Left kidney (tissue), 2 donors: ENCODE data around the gene RNF13. TPM values are rescaled to one million over a fixed set of nuclear protein-coding genes. Genes with fewer than 3 reads are reported as not detected.
"Not testable (repeated sequence)": the region's sequence is repeated elsewhere in the genome, so short reads cannot be mapped to it uniquely, and the experiment has no call there.

ENCODE experiments used
- DNase-seq: peaks from one replicate; pipeline ENCODE4 v3.0.0-alpha.2; 2013
- polyA plus RNA-seq: library from polyadenylated mRNA; unstranded; fragments of 120-200 nt; gene quantifications from one replicate; pipeline ENCODE4 v1.2.1, GENCODE V29; 2013; ENCODE audit not compliant: insufficient read length

The RNF13 gene
- polyA plus RNA-seq, 1 donor = 97.3 TPM

DNA sequence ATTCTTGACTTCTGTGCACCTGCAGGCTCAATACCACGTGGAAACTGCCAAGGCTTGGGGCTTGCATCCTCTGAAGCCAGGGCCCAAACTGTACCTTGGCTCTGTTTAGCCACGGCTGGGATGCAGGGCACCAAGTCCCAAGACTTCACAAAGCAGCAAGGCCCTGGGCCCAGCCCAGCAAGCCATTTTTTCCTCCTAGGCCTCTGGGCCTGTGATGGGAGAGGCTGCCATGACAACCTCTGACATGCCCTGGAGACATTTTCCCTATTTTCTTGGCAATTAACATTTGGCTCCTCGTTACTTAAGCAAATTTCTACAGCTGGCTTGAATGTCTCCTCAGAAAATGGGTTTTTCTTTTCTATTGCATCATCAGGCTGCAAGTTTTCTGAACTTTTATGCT, 25.5 kb downstream of the RNF13 start:
- not testable (repeated sequence) for DNase-seq

DNA sequence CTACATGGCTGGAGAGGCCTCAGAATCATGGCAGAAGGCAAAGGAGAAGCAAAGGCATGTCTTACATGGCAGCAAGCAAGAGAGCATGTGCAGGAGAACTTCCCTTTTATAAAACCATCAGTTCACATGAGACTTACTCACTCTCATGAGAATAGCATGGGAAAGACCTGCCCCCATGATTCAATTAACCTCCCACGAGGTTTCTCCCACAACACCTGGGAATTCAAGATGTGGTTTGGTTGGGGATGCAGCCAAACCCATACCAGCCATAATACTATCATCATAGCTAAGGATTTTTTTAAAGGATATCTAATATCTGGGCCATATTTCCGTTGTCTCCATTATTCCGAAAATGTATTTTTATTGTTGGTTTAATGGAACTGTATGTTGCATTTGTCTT, 26.5 kb downstream of the RNF13 start:
- DNase-seq = not testable (repeated sequence)

DNA sequence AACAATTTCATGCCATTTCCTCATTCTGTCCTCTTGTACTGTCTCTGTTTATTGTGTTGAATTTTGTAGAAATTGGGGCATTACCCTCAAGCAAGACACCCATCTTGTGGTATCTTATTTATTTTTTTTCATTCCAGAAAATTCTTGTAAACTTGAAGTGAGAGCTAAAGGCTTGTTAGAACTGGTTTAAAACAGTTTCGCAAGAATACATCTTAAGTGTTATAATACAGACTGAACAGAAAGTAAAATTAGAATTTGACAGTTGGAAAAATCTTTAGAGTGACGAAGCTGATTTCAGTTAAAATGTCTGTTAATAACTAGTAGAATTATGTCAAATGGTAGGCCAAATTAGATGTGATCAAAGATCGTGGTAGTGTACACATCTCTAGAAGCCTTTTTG, 26.9 kb downstream of the RNF13 start:
- no peak for DNase-seq

DNA sequence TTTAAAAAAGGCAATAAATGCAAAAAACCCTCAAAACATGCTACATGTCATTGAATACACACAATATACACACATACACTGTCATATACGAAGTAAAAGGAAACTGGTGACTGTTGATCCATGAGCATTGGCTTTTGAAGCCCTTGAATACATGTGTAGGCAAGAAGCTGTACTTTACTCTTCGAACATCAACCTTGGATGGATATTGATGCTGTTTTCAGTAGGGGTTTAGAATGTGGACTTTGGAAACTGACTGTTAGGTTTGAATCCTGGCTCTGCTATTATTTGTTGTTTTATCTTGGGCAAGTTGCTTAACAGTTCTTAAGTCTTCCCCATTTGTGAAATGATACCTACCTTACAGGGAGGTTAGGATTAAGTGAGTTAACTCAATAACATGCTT, 30.5 kb downstream of the RNF13 start:
- no peak for DNase-seq

DNA sequence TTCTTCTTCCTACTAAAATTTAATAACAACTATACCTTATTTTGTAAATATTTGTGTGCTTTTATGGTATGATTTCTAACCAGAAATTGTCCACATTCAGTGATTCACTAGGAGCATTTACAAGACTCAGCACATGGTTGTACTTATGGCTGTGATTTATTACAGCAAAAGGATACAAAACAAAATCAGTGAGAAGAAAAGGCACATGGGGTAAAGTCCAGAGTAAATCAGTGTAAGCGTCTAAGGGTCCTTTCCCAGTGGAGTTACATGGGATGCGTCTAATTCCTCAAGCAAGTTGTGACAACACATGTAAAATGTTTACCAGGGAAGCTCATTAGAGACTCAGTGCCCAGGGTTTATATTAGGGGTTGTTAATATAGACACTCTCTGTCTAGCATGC, 31.1 kb downstream of the RNF13 start:
- no peak for DNase-seq

DNA sequence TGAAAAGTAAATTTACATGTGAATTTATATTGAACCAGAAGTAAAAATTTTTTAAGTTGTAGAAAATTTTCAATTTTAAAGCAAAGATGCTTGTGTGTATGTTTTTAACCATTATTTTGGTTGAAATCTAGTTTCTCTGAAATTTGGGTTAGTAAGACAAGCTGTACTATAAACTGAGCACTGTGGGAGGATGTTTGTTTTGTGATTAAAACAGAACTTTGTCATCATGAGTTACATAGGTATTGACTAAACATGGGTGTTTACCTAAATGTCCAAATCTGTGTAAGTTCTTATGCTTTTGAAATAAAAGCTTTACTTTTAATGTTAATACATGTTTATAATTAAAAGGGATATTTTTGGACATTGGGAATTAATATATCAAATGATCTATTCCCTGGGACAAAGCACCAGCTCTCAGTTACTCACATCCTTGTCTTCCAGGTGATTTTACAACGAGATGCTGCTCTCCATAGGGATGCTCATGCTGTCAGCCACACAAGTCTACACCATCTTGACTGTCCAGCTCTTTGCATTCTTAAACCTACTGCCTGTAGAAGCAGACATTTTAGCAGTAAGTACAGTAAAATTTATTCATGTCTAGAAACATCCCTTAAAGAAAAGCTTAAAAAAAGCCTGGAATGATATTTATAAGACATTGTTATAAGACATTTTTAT, 32.7 kb downstream of the RNF13 start:
- no peak for DNase-seq

DNA sequence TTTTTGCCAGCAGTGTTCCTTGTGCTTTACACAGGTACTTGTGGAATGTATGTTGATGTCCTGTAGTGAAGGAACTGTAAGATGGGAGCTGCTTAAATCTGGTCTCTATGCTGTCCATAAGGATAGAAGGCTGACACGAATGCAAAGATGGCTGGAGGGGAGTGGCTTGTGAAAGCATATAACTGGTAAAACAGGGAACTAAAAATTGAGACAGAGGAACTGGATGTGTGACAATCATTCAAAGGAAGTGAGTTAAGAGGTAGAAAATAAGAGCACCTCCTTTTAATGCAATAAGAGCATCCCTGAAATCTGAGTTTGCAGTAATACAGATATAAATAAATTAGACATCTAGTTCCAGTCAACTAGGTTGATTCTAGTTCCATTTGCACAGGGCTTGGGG, 35.2 kb downstream of the RNF13 start:
- DNase-seq = no peak

DNA sequence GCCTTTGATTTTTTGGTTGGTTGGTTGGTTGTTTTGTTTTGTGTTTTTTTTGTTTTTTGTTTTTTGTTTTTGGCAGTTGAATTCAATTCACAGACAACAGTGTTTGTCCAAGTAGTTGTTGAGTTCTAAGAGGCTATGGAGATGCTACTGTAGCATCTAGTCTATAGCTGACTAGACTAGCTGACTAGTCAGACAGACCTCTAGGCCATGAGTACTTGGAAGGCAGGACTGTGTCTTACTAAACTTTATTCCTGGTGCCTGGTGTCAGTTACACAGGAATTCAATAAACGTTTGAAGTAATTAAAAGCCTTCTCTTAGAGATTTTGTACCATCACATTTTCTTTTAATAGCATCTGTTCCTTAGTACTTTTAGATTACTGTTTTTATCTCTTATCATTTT, 35.7 kb downstream of the RNF13 start:
- no peak for DNase-seq

DNA sequence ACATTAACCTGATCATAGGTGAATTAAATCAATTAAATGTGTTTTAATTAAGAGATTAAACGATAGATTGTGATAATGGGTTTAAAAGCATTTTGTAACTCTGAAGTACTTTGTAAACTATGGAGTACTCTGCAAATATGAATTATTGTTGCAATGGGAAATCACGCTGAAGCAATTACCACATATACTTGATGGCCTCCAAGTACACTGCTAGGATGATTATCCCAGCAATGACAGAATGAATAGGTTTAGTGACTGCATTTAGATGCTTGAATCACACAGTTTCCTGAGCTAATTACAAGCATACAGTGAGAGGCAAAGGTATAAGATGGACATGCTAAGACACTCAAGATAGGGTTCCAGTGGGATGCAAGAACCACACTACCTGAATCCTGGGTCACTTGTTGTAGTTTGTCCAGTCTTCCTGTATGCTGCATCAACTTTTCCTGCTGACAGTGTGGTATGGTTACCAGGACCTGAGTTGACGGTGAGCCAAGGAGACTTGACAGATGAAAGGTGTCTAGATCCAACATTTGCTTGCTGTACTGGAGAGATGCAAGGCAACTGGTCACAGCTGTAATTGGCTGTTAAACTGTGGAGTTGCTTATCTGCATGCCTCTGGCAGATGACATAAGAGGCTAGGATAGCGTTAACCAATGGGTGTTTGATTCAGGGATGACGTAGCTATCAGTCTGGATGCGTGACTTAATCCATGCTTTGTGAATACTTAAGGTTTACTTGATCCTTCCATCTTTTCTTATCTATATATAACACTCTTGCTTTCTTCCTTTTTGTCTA, 38.0 kb downstream of the RNF13 start:
- DNase-seq = no peak

DNA sequence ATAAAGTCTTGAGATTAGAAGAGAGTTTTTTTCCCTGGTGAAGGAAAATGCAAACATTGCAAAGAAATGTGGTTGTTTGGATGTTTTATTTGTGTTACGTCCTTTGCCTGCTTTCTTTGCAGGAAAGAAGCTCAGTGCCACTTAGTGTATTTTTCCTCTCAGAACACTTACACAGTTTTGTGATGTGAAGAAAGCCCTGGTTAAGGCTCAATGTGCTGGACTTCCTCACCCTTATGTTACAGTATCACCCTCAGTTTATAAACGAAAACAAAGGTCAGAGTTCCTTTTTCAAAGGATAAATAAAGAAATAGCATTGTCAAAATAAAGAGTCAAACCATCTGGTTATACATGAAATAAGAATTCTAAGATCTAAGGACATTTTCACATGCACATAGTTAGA, 45.9 kb downstream of the RNF13 start:
- no peak for DNase-seq

DNA sequence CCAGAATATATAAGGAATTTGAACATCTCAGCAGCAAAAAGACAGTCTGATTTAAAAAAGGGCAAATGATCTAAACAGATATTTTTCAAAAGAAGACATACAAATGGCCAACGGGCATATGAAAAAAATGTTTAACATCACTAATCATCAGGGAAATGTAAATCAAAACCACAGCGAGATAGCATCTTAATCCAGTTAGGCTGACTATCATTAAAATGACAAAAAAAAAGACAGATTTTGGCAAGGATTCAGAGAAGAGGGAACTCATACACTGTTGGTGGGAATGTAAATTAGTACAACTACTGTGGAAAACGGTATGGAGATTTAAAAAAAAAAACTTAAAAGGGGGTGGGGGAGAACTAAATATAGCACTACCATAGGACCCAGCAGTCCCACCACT, 47.9 kb downstream of the RNF13 start:
- DNase-seq = no peak

DNA sequence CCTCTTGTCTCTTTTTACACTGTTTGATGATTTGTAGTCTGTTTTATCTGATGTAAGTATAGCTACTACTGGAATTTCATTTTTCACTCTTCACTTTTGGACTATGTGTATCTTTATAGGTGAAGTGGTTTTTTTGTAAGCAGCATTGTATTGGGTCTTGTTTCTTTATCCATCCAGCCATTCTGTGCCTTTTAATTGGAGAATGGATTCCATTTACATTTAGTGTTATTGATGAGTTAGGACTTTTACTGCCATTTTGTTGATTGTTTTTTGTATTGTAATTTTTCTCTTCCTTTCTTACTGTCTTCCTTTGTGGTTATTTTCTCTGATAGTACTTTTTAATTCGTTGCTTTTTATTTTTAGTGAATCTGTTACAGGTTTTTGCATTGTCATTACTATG, 54.5 kb downstream of the RNF13 start:
- no peak for DNase-seq

DNA sequence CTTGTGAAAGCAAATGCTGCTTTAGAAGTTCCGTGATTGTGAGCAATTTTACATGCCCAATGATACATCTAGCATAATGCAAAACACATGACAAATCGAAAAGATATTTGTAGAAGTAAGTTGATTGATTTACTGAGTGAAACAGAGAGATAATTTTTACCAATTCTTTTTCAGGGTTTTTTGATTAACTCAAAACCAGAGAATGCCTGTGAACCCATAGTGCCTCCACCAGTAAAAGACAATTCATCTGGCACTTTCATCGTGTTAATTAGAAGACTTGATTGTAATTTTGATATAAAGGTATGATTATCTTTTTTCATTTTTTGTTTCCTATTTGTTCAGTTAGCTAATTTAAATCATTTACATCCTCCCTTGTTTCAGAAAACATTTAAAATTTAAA, 58.8 kb downstream of the RNF13 start:
- DNase-seq = no peak

DNA sequence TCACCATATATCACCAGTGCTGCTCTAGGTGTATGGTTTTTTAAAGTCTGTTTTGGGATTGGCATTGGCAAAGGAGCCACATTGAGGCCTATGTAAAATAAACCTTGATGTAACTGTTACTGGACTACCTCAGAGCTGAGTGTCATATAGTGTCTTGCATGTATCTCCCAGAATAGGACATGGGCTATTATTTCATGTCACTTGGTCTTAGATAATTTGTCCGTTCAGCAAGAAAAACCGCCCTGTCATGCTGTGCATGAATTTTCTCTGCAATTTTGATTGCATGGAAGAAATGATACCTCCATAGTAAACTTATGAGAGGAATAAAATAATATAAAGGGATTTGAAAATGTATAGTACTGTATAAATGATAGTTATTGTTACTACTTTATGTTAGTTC, 59.6 kb downstream of the RNF13 start:
- DNase-seq = no peak

DNA sequence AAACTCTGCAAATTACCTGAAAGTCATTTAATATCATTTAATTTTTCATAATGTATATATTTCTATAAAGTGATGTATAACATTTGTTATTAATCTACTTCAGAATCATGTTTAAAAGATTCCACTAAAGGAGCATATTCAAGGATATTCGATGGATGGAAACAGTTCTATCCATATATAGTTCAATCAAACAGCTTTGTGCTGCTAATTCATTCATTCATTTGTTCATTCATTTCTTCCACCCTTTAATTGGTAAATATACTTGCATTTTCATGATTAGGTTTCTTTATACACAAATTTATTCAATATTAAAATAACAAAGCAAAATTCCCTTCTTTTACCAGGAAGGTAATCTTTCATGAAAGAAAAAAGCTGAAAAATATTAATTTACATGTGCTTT, 64.7 kb downstream of the RNF13 start:
- no peak for DNase-seq

DNA sequence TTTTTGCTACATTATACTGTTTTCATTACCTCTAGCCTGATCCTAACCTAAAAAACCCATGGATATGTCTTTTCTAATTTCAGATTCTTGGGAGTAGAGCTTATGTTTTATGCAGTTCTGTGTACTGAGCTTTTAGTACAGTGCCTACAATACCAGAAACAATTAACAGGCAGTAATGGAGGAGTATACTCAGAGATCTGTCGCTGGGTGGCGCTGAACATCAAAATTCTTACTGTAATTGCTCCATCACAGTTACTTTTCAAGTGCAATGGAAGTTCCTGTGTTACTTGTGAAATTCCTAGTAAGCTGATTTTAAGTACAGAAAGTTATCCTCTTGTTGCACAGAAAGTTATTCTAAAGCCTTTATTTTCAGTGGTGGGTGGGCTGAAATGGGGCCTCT, 66.9 kb downstream of the RNF13 start:
- DNase-seq = peak; percentile 73

DNA sequence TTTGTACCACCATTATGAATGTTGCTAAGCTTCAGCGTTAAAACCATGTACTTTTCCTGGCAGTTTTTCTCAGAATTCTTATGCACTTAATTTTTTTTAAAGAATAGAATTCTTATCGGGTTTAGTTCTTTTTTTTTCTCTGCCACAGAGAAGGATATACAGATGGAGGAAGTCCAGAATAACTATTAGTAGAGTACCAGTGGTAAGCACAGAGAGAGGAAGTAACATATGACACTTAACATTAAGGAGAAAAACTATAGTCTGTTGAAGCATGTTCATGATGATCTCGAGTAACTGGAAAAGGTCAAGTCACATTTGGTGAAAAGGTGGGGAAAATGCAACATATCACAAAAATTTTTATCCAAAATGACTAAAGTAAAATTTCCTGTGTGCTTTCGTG, 68.9 kb downstream of the RNF13 start:
- DNase-seq = no peak

DNA sequence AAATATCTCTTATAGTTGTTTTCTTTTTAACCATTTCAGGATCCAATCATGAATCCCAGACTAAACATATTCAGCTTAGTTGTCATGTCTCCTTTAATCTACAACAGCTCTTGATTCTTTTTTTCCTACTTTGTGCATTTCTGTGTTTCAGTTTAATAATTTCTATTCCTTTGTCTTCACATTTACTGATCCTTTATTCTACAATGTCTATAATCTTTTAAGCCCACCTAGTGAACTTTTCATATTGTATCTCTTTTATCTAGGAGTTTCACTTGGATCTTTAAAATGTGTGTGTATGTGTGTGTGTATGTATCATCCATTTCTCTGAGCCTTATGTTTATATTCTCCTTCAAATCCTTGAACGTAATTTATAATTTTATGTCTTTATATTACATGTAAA, 70.1 kb downstream of the RNF13 start:
- no peak for DNase-seq

DNA sequence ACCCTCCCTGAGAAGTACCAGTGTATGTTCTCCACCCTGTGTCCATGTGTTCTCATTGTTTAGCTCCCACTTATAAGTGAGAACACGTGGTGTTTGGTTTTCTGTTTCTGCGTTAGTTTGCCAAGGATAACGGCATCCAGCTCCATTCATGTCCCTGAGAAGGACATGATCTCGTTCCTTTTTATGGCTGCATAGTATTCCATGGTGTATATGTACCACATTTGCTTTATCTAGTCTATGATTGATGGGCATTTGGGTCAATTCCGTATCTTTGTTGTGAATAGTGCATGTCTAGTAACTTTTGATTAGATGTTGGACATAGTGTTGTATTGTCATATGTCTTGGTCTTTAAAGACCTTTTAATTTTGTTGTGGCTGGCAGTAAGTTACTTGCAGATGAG, 70.8 kb downstream of the RNF13 start:
- DNase-seq = not testable (repeated sequence)

DNA sequence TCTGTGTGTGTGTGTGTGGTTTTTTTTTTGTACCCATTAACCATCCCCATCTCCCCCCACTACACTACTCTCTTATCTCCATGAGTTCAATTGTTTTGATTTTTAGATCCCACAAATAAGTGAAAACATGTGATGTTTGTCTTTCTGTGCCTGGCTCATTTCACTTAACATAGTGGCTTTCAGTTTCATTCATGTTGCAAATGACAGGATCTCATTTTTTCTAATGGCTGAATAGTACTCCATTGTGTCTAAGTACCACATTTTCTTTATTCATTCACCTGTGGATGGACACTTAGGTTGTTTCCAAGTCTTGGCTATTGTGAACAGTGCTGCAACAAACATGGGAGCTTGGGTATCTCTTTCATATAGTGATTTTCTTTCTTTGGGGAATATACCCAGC, 71.8 kb downstream of the RNF13 start:
- DNase-seq = not testable (repeated sequence)

DNA sequence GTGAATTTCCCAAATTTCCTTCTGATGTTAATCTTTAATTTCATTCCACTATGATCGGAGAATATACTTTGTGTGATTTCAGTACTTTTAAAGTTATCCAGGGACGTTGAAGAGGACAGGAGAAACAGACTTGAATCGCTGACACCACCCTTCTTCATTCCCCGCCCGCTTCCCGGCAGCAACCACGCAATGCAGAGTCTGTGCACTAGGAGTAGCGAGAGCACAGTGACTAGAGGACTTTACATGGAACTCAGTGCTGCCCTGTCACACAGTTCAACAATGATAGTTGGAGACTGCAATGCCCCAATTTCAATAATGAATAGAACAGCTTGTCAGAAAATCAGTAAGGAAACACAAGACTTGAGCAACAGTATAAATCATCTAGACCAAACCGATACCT, 73.9 kb downstream of the RNF13 start:
- DNase-seq = no peak

DNA sequence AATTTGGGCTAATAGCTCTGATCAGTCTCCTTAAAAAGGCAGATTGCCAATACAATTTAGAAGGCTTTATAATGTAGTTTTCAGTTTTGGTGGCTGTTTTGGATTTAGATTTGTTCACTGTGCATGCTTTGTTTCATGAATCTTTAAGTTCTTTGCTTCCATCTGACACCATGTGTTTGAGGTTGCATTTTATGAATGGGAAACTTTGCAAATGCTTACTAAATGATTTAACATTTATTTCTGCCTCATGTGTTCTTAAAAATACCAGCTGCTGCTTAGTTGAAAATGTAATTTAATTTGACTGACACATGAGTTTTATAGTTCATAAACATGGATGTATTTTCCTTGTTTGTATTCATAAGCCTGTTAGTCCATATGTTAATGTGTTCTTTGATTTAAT, 78.6 kb downstream of the RNF13 start:
- DNase-seq = no peak

DNA sequence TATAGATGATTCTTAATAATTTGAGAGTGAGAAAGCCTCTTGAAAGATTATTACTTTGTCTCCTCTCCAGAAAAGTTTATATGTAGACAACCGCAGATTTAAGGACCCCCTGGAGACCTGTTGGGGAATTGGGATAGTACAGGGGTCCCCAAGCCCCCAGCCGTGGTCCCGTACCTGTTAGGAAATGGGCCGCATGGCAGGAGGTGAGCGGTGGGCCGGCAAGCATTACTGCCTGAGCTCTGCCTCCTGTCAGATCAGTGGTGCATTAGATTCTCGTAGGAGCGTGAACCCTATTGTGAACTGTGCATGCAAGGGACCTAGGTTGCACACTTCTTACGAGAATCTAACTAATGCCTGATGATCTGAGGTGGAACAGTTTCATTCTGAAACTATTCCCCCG, 79.4 kb downstream of the RNF13 start:
- no peak for DNase-seq

DNA sequence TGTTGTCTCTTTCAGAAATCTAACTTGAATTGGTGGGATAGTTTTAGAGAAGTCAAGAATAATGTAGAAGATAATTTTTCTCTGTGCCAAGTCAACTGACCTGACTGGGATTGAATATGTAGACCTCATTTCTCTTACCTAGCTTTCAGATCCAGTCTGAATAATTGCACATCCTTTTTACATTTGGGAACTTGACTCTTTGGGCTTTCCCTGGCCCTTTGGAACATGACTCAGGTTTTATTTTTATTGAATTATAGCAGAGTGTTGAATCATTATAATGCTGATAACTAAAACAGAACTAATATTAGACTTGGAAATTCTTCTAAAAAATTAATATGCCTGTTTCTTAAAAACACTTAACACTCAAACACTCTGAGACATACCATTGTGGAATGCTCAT, 81.2 kb downstream of the RNF13 start:
- no peak for DNase-seq
